IPS DF 19.7 (cell line): ENCODE results near the gene CREBBP.

Source experiments
- DNase-seq: peaks from one replicate; pipeline ENCODE4 v3.0.0-alpha.2; 2013; ENCODE audit warnings: low read depth, low spot score

The CREBBP gene

DNA sequence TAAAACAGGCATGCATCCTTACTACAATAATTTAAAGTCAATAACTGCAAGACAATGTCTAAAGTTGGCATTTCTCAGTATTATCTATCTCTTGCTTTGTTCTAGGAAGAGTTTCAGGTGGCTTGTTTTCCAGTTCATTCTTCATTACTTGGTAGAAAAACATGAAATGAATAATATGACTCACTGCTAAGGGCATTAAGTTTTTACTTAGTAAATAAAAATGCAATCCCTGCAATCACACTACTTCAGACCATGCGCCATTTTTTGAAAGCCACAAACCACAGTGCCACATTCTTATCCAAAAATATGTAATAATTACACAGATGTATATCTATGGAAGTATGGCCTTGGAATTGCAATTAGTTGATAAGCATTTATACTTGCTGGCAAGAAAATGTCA, 55.4 kb downstream of the CREBBP start:
- DNase-seq = no peak

DNA sequence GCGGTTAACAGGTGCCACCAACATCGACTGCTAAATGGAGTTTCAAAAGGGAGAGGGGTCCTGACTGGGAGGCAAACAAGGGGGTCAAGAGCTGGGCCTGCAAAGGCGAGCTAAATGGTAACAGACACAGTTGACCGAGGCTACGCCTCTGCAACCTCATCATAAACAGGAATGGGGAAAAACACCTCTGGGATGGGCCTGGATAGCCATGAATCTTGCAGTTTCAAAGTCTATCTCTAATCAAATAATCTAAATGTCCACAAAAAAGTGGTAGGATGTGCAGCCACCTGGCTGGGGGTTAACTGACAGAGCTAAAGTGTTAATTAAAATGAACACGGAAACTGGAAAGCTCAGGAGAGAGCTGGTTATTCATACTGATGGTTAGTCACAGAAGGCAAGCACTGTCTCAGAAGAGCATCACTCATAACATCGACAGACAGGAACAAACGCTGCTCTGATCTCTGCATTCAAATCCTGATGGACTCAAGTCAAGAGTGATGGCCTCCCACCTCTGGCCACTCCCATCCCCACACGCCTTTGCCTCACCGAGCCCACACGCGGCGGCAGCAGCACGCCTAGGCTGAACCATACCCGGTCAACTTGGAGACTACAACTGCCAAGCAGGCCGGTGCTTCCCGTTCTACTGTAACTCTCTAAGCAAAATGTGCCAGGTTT, 56.3 kb downstream of the CREBBP start:
- DNase-seq = no peak

DNA sequence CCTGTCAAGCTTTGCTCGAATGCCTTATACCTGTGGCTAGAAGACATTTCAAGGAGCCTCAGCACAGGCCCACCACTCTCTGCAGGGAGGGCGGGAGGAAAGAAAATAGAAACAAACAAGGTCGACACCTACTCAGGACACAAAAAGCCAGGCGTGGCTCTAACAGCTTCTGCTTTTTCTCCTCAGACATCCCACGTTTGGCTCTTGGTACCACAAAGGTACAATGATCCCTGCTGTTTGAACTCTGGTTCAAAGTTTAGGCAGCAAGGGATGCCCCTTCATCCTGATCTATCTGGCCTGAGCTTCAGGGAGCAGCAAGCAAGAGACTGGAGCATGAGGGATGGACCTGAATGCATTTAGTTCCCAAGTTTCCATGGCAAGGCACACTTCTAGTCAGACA, 57.1 kb downstream of the CREBBP start:
- no peak for DNase-seq

DNA sequence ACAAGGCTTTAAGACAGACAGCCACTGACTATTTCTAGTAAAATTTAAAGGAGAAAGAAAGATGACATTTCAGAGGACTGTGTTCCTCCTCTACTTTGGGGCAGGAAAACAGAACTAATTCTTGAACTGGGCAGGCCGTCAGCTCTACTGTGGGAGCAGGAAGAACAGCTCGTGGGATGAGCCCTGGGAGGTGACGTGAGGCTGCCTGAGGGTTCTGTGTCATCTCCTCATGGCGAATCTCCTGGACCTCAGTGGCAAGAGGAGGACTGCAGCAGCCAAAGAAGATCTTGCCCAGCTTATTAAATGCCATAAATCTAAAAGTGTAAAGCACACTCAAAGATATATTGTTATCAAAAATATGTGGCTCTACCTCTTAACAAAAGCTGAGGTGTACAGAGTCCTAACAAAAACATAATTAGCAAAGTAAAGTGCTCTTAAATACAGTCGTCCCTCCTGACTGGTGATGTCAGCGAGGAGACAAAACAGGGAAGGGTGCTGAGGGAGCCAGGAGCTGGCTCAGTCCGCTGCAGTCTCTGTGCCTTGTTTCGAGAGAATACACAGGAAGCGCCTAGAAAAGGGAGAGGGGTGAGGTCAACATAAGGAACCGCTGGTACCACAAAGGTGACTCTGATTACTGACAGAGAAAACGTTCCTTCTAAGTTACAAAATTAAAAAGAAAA, 58.0 kb downstream of the CREBBP start:
- no peak for DNase-seq

DNA sequence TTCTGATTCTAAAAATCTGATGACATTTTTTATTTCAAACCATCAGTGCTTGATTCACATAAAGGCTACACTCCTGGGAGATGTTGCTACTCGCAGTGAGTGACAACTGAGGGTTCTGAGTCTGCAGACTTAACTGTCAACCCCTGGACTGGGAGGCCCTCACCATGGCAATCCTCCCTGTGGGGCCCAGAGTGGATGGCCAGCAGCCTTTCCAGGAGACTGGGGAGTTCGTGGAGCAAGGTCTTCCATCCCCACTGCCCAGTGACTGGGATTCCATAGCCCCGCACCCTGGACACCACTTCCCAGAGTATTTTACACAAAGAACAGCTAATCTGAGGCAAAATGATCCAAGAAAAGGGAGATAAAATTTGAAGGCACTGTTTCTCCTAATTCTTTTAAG, 59.3 kb downstream of the CREBBP start:
- DNase-seq = no peak

DNA sequence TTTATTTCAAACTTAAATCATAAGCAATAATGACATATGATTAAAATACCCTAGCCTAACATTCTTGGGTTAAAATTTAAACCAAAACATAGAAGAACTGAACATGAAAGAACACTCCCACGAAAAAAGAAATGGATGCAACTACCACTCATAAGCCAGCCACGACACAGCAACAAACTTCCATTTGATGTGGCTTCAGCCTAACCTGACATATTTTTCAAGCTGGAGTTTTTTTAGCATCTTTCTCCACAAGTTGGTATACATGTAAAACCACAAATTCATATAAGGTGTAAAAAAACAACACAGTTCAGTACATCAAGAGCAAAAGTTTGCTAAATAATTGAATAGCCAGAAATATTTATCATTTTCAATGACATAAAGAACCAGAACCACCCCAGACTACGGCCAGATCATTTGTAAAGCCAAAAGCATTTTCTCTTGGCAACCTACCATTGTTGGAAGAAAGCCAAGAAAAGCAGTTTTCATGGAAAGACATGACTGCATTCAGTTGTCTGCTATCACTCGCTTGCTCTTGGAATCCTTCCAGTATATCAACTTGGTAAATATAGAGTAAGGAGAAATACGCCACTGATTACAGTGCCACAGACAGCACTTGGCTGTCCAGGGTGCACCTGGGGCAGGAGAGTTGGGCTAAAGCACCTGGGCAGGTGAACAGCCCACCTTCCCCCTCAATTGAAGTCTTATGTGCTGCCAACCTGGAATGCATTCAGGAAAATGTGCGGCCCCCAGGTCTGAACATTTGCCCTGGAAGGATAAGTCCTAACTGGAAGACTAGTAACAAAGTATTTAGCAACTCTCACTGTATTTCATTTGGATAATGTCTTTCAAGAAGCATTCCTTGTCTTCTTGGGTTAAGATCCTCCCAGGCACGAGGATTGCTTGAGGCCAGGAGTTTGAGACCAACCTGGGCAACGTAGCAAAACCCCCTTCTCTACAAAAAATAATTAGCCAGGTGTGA, 60.5 kb downstream of the CREBBP start:
- no peak for DNase-seq

DNA sequence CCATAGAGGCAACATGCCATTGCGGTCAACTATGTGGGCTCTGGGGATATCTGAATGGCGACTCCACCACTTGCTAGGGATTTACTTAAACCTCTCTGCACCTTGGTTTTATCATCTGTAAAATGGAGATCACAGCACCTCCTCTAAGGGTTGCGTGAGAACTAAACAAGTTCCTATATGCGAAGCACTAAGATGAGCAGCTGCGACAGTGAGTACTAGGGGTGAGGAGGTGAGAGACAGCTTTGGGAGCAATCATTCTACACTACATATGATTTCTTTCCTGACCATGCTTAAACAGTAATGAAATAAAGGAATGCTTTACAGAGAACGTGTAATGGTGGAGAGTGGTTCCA, 61.4 kb downstream of the CREBBP start:
- no peak for DNase-seq

DNA sequence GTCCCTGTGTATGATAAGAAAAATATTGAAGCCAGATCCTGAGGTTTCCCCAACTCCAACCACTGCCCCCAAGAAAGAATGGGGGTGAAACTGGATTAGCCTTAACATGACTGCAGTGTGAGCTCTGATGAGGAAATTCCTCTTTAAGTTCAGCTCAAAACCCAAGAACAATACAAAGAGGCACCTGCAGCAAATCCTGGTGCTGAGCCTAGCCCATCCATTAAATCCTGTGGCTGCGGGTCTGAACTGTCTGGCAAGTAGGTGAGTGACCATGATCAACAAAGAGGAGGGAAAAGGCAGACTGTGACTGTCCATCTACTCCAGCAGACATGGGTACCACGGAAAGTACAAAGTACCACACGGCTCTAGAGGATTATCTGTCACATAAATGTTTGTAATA, 64.2 kb downstream of the CREBBP start:
- no peak for DNase-seq

DNA sequence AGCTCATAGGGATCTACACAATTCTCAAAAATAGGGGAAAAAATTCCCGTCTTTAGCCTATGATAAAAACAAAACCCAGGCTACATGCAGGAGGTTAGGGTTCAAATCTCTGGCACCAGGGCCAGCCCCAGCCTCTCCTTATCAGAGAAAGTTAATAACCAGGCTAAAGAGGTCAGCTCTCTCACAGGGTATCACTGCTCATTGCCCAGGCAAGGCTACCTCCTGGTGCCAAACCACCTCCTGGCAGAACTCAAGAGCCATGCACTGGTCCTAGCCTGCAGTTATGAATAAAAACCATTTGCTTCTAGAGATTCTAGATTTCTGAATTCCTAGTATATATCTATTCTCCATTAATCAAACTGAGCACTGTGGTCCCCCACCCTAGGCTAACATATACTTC, 65.8 kb downstream of the CREBBP start:
- DNase-seq = no peak

DNA sequence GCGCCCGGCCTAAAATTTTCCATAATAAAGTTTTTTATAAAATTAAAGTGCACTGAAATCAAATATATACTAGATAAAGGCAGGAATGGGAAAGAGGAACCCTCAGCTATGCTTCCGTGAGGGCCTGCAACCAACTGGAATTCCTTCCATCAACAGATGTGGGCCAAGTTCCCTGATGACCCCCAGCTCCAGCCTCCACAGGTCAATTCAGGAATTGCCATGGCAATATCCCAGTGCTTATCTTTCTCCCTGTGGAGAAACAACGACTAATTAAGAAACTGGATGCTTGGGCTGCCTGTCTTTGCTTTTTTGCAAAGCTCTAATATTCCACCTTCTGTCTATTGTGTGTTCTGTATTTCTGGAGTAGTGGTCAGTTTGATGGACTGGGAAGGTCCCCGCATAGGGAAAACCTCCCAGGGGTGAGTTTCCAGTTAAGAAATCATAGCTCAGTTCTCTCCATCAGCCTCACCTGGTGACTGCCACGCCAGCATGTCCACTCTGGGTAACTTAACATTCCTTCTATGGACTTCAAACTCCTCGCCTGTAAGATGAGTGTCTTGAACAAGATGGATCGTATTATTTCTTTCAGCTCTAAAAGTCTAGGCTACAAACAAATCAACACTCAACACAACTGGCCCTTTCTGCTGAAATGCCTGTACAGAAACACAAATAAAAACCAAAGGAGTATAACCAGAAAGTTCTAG, 67.9 kb downstream of the CREBBP start:
- DNase-seq = no peak

DNA sequence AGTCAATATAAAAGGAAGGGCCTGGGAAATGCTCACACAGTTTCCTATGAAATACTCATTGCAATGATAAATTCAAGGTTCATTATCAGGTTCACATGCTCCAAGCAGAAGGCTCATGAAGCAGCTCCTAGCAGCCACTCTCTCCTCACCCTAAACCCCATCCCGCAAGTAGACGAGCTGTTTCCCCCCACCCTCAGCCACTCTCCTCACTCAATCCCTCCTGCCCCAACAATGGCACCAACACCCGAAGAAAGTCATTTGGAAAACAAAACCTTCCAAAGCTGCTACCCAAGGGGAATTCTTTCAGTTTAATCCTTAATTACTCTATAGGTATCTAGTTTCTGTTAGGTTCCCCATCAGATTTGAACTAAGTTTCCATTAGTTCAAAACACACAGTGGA, 69.7 kb downstream of the CREBBP start:
- DNase-seq = no peak

DNA sequence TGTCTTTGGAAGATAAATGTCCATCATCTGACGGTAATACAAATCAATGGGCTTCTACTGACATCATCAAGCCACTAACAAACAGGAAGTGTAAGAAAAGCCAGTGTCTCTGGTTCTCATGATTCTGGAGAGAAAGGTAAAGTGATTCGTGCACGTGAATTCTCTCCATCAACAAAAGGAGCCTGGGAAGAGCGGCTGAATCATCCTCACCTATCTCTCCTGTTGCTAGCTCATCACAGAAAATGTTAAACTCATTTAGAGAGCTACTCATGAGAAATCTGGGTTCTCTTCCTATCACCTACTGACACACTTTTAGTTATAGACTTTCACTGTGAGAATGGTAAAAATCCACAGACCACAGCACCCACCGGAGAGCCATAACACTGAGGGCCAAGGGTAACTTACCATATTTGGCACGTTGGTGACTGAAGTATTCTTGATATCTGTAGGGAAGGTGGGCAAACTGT, 70.3 kb downstream of the CREBBP start:
- no peak for DNase-seq

DNA sequence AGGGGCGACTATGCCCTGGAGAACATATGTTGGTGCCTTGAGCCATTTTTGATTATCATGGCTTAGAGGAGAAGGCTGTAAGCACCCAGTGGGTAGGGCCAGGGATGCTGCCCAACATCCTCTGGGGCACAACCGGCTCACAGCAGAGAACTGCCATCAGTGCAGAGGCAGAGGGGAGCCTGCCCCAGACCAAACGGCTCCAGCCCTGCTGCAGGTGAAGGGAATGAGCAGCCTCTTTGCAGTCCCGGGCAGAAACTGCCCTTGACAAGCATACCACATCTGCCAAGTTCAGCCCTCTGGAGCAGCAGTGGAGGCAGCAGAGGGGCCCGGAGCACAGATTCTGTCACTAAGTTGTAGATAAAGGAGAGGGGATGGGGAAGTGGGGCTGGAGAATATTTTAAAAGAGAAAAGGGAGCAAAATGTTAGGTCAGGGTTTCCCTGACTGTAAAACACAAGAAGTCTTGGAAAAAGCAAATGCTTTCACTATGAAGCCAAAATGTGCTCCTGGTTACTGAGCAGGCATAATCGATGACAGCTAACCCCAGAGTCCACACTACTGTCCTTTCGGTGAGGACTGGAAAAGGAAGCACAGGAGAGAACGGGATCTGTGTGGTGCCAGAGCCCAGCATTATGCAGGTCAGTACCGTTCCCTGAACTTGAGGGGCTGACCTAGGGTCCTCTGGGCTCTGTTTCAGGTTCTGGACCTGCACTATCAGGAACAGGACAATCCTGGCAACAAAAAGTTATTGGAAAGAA, 72.0 kb downstream of the CREBBP start:
- DNase-seq = no peak

DNA sequence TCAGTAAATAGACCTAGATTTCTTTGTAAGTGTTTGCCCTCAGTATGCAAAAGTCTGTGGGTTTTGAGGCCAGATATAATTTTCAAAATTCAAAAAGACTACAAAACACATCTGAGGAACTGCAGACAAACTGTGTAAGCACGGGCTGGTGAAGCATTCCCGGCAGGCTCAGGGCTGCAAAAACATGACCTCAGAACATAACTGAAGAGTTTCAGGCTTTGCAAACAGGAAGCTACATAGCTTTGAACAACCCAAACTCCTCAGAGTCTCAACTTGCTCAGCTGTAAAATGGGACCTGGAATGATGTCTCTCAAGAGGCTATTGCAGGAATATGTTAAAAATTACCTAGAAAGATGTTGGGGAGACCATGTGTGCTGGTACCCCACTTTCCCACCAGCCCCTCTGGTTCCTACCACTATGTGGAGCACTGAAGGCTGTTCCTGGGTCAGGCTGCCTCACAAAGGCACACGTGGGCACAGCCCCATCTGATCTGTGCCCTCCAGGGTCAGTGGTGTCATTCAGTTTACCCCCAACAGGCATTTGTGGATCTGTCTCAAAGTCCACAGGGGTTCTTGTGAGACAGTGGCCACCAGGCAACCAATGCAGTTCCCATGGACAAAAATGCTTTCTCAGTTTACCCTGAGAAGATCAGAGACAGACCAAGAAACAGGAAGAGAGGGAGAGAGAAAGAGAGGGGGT, 72.9 kb downstream of the CREBBP start:
- DNase-seq = no peak

DNA sequence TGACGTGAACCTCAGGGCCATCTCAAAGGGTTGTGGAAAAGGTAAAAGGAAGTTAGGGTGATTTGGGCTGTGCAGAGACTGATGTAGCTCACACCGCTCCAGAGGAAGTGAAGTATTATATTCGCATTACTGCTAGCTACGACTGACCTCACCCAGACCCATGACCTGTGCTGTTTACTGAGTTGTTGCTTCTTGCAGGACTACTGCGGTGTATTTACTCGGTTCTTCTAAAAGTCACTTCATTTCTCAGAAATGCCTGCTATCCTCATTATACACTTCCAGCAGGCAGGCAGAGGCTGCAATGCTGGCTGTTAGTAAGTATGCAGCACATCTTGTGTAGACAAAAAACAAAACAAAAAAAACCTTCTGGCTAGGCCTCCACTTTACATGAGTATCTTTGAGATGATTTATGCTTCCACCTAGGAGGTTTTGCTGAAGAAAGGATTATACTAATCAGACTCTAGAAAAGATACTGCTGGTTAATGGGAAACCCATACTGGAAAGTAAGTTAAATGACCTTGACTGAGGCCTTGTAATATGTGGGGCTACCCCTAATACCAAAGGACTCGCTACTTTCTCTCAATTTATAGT, 76.0 kb downstream of the CREBBP start:
- DNase-seq = no peak

DNA sequence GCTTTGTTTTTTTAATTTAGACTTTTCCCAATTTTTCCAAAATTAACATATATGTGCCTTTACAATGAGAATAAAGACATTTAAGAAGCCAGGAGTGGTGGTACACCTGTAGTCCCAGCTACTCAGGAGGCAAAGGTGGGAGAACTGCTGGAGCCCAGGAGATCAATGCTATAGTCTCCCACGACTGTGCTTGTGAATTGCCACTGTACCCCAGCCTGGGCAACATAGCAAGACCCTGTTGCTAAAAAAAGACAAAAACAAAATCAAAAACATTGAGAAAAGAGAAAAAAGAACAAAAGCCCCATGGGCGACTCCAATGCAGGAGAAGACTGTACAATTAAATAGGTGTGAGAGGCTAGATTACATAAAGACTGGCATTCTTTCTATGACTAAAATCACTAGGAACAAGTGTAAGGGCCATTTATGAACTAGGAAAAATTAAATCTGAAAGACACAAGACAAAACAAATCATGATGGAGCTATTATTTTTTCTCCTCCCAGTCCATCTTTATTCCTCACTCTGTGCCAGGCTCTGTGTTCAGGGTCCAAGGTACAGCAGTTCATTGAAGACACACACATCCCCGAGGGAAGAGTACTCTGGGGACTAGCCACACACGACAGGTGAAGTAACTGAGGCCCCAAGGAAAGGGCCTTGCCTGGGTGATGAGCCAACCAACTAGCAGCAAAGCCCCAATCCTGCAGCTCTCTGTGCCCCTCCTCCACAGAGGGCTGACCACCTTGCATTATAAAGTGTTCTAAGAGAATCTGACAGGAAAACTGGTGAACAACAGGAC, 79.8 kb downstream of the CREBBP start:
- DNase-seq = no peak

DNA sequence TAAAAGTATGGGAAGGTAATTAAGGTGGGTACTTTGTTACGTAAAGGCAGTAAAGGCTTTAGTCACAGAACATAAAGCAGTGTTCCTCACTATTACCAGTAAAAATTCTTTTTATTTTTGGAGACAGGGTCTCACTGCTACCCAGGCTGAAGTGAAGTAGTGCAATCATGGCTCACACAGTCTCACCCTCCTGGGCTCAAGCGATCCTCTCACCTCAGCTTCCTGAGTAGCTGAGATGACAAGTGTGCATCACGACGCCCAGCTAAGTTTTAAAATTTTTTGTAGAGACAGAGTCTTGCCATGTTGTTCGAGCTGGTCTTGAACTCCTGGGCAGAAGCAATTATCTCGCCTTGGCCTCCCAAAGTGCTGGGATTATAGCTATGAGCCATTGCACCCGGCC, 80.5 kb downstream of the CREBBP start:
- no peak for DNase-seq

DNA sequence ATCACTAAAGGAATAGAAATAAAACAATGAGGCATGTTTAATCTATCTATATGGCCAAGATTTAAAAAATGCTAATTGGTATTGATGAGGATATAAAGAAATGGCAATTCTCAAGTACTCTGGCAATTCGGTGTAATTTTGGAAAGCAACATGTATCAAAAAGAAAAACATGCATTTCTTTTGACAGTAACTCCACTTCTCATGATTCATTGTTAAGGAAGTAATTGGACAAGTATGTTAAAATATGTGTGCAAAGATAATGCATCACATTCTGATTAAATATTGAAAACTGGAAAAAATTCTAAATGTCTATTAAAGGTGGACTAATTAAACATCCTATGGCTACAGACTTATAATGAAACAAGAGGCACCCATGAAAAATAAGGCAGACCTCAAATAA, 81.2 kb downstream of the CREBBP start:
- no peak for DNase-seq

DNA sequence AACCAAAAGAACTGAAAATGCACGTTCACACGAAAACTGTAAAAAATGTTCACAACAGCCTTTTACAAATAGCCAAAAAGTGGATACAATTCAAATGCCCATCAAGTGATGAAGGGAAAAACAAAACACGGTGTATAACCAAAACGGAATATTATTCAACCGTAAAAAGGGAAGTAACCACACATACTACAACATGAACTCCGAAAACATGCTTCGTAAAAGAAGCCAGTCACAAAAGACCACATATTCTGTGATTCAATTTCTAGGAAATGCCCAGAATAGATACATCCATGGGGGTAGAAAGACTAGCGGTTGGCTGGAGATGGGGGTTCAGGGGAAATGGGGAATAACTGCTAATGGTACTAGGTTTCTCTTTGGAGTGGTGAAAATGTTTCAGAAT, 81.7 kb downstream of the CREBBP start:
- DNase-seq = no peak
